NOMO-1 (cell line): ENCODE results near the gene CCDC92B.

Source experiments
- DNase-seq, 2 experiments: peaks; one replicate each; lab custom pipeline; 2025; ENCODE audit not compliant: unreplicated experiment in 2 of 2; lab: John Stamatoyannopoulos, UW

Gene CCDC92B

GRCh38 chr17:2723505-2723996 is 25.9 kb downstream of the CCDC92B start:
- DNase-seq, result no peak

- no peak for DNase-seq
Measured at GRCh38 chr17:2722611-2723010, 26.8 kb downstream of the CCDC92B start.

DNA sequence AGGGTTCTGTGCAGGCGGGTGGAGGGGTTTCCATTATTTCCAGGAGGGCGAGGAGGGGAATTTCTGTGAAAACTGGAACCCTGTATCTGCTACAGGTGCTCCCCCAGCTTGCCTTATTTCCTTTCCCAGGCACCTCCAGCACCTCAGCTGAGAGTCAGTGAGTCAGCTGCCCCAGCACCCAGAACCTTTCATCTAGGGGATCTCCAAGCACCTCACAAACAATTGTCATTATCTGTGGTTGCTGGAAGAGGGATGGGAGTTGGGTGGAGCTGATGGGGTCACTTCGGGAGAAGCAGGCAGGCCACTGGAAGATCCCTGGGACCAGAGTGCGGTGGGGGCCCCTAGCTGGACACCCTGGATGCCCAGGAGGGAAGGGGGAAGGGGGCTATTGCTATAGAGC is 27.8 kb downstream of the CCDC92B start:
- no peak for DNase-seq

GRCh38 chr17:2719861-2720260 is 29.6 kb downstream of the CCDC92B start:
- no peak for DNase-seq

DNA sequence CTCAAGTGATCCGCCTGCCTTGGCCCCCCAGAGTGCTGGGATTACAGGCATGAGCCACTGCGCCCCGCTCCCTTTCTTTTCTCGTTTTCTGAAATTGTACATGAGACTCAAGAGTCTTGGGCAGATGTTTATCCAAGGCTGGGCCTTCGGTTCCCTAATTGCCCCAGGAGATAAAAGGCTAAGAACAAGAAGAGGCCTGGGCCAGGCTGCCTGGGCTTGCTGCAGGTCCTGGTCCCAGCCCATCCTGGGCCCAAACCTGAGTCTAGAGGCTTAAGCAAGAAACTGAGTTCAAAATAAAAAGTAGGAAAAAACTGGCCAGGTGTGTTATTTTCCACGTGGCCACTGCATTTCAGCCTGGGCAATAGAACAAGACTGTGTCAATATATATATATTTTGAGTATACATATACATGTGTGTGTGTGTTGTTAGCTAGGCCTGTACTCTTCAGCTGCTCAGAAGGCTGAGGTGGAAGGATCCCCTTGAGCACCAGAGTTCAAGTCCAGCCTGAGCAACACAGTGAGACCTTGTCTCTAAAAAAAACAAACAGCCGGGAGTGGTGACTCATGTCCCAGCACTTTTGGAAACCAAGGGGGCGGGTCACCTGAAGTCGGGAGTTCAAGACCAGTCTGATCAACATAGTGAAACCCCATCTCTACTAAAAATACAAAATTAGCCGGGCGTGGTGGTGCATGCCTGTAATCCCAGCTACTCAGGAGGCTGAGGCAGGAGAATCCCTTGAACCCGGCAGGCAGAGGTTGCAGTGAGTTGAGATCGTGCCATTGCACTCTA is 31.1 kb downstream of the CCDC92B start:
- DNase-seq, result no peak

DNA sequence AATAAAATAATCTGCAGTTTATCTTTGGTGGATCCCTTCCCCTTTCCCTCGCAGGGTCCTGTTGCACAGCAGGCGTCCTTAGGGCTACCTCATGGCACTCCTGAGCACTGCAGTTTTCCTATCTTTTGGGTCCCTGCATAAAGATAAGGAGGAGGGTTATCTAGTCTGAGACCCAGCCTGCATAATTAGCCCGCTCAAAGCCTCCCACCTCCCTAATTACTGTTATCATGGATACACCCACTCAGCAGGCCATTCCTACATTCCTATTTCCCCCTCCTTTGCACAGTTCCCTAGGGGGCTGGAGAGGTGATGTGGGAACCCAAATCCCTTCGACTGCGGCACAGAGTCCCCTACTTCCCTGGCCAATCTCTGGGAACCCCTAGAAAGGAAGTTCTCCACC is 32.8 kb downstream of the CCDC92B start:
- no peak for DNase-seq

GRCh38 chr17:2713881-2714280 is 35.6 kb downstream of the CCDC92B start:
- no peak for DNase-seq

DNA sequence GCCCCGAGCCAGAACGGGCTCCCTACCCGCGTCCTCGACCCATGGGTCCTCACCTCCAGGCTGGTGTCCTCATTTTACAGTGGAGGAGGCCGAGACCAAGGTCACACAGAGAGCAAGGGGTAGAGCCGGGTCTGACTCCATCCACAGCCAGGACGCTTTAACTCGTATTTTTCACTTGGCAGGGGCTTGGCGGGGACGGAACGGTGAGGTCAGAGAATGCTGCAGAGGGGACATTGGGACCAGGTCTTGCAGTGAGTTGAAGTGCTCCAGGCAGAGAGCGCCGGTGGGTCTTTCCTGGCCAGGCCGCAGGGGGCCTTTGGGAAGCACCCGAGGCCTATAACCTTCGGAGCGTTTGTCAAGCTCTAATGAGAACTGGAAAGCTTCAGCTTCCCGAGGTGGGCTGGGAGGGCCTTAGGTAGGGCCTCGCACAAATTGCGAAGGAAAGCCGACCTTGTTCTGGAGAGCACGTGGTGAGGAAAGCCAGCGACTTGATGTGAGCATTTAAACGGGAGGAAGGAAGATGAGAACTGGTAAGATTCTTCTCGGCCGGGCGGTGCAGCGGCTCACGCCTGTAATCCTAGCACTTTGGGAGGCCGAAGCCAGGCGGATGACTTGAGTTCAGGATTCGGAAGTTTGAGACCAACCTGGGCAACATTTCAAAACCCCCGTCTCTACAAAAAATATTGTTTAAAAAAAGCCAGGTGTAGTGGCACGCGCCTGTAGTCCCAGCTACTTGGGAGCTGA is 37.0 kb downstream of the CCDC92B start:
- DNase-seq, result peak in 1 of 2 experiments; percentile 39

DNA sequence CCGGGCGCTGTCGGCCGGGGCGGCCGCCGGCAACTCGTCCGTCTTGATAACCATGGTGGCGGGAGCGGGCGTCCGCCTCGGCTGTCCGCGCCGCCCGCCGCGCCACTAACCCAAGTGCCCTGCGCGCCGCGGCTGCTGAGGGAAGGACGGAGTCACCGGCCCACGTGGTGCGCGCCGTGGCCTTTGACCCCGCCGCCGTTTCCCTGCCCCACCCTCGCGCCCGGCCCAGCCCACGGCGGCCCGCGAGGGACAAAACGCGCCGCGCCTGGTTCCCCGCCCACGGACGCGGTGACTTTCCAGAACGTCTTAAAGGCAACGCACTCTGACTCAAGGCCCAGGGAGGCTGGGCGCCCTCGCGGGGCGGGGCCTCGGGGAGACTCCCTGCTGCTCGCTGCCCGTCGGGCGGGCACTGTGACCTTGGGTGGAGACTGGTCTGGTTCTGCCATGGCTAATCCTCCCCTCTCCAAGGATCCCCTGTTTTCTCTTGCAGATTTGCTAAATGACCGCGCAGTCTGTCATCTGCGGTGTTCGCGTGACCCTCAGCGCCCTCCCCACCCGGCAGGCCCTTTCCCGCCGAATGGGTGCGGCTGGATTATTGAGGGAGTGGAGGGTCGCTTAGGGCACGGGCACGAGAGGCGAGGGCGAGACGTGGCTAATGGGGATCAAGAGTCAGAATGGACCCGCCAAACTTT is 37.7 kb downstream of the CCDC92B start, which contains the start of gene CLUH:
Gene CLUH (minus strand): TSS at position 157 of the 692 bp plus-strand sequence. CDS start 103 bp downstream, at position 54.
- peak; percentile 90 to 97 for DNase-seq

DNA sequence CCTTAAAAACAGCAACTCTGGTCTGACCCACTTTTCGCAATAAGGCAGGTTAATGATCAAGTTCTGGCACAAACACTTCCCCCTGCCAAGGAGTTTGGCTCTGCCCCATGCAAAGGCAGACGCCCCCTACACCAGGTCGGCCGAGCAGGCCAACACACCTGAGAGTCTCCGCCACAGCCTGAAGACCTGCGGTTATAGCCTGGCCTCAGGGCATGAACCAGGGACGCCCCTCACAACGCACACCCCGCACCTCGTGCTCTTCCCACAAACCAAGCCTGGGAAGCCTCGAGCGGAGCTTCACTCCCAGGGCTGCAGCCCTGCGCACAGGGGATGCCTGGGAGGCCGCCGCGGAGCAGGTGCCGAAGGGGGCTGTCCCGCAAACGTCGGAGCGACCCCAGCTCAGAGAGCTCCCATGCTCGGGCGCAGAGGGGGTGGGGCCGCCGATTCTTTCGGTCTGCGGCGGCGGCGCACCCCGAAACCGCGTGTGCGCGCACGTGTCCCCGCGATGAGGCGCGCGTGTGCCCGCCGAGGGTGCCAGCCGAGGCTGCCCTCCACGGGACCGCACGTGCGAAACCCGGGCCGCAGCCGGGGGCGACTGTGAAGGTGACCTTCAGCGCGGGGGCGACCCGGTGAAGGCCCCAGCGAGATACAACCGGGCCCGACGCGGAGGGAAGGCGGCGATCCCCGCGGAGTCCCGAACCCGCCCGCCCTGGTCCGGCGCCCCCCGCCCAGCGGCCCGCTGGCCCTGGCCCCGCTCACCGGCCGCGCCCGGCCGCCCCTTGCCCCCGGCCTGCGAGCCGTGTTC is 38.4 kb downstream of the CCDC92B start:
- peak; percentile 40 to 45 for DNase-seq

GRCh38 chr17:2710071-2710802 is 39.2 kb downstream of the CCDC92B start:
- DNase-seq, result no peak

DNA sequence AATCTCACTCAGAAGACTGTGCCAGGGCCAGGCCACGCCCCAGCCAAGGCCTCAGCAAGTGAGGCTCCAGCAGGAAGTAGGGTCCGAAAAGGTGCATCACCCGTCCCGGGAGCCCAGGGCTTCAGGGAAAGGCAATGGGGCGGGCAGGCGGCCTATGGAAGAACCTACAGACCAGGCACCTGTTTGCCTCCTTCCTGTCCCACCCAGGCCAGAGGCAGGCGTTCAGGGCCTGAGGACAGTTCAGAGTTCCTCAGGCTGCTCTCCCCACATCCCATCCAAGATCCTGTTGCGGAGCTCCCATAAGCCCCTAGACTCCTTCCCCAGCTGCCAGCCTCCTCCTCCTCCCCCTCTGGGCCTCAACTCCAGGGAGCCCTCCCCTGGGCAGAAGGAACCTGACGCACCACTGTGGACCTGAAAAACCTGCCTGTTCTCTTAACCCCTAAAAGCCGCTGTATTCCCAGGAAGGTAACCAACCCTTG is 40.2 kb downstream of the CCDC92B start:
- DNase-seq, result peak in 1 of 2 experiments; percentile 20

GRCh38 chr17:2708585-2709182 is 40.8 kb downstream of the CCDC92B start:
- no peak for DNase-seq

GRCh38 chr17:2707721-2708584 is 41.5 kb downstream of the CCDC92B start:
- no peak for DNase-seq

- DNase-seq, result no peak
Measured at GRCh38 chr17:2706911-2707510, 42.4 kb downstream of the CCDC92B start.

GRCh38 chr17:2705888-2706795 is 43.3 kb downstream of the CCDC92B start:
- DNase-seq, result no peak

DNA sequence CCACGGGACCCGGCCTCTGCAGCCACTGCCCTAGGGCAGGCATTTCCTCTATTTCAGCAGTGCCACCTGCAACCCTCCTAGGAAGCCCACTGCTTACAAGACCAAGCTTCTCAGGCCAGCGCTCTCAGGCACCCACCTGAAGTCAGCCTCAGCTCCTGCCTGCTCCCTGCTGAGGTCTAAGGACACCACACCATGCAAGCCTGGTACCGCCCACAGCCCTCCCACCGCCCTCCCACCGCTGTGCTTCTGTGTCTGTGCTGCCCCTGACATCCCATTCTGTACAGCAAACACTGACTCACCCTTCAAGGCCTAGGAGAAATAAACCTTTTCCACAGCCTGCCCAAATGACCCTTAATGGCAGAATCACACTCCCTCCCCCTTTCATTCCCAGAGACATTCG is 44.2 kb downstream of the CCDC92B start:
- no peak for DNase-seq
